Hepatocyte (in vitro differentiated cells): ENCODE measurements around the gene FAM221B. TPM values are rescaled to one million over a fixed set of nuclear protein-coding genes. Genes with fewer than 3 reads are reported as not detected.

Source experiments
- DNase-seq: peaks from one replicate; pipeline ENCODE4 v3.0.0-alpha.2; 2016; ENCODE audit warnings: low spot score
- H2AFZ ChIP-seq: fragments of 200-600 bp; sonication (generic); 2 replicates; pipeline ENCODE4 v1.6.0; 2016; ENCODE audit warnings: antibody characterized with exemption, mild to moderate bottlenecking
- H3K27ac ChIP-seq: fragments of 200-600 bp; sonication (generic); 2 replicates; pipeline ENCODE4 v1.5.1; 2016; ENCODE audit warnings: mild to moderate bottlenecking
- H3K27me3 ChIP-seq: fragments of 200-600 bp; sonication (generic); 2 replicates; pipeline ENCODE4 v1.6.1; 2016
- H3K36me3 ChIP-seq: fragments of 200-600 bp; sonication (generic); replicated peaks from 2 replicates; pipeline ENCODE4 v1.5.1; 2016; ENCODE audit warnings: low read depth; ENCODE audit not compliant: insufficient read depth
- H3K4me1 ChIP-seq: fragments of 200-600 bp; sonication (generic); 2 replicates; pipeline ENCODE4 v1.5.1; 2016; ENCODE audit warnings: mild to moderate bottlenecking, moderate library complexity; ENCODE audit not compliant: insufficient read depth
- H3K4me2 ChIP-seq: fragments of 200-600 bp; sonication (generic); 2 replicates; pipeline ENCODE4 v1.6.0; 2016
- H3K4me3 ChIP-seq: fragments of 200-600 bp; sonication (generic); 2 replicates; pipeline ENCODE4 v1.5.1; 2016; ENCODE audit warnings: mild to moderate bottlenecking
- H3K79me2 ChIP-seq: fragments of 200-600 bp; sonication (generic); 2 replicates; pipeline ENCODE4 v1.6.0; 2017; ENCODE audit warnings: mild to moderate bottlenecking
- H3K9me2 ChIP-seq: fragments of 200-600 bp; sonication (generic); replicated peaks from 2 replicates; pipeline ENCODE4 v1.6.0; 2017; ENCODE audit warnings: mild to moderate bottlenecking; ENCODE audit not compliant: insufficient read depth
- H3K9me3 ChIP-seq: fragments of 200-600 bp; sonication (generic); 2 replicates; pipeline ENCODE4 v1.5.1; 2016; ENCODE audit warnings: low read depth, mild to moderate bottlenecking
- H4K20me1 ChIP-seq: fragments of 200-600 bp; sonication (generic); 2 replicates; pipeline ENCODE4 v1.6.0; 2016; ENCODE audit warnings: mild to moderate bottlenecking; ENCODE audit not compliant: insufficient read depth, poor library complexity, severe bottlenecking
- CTCF ChIP-seq: fragments of 200-600 bp; sonication (generic); IDR thresholded peaks from 2 replicates; pipeline ENCODE4 v1.5.1; 2016; ENCODE audit warnings: antibody characterized with exemption, mild to moderate bottlenecking; ENCODE audit not compliant: poor library complexity
- EZH2 ChIP-seq: fragments of 200-600 bp; sonication (generic); IDR thresholded peaks from 2 replicates; pipeline ENCODE4 v1.6.1; 2016; ENCODE audit warnings: antibody characterized with exemption, mild to moderate bottlenecking, borderline replicate concordance
- EZH2phosphoT487 ChIP-seq: fragments of 200-600 bp; sonication (generic); IDR thresholded peaks from one replicate; pipeline ENCODE4 v1.6.1; 2018; ENCODE audit warnings: antibody characterized with exemption, mild to moderate bottlenecking, low read depth, moderate library complexity; ENCODE audit not compliant: unreplicated experiment, severe bottlenecking
- WGBS: methylation state at CpG from one replicate; pipeline ENCODE4 v1.1.6; 2016; ENCODE audit warnings: low lambda C conversion rate; ENCODE audit errors: missing lambda C conversion rate; 5-methylcytosine and 5-hydroxymethylcytosine counted together
- polyA plus RNA-seq: library from polyadenylated mRNA; unstranded; fragments of >200 nt; fragmentation: Nextera tagmentation; extraction: Ambion mirVana; gene quantifications from 2 replicates; pipeline ENCODE4 v1.2.1, GENCODE V29; 2016
- small RNA-seq: library from RNA; depleted of rRNA; stranded (forward); fragments of <200 nt; gene quantifications from one replicate; pipeline ENCODE3, GENCODE V24; 2014
- total RNA-seq: library from RNA; depleted of rRNA; stranded (reverse); fragments of >200 nt; gene quantifications from 2 replicates; pipeline ENCODE4 v1.2.3, GENCODE V29; 2014

Gene FAM221B
- total and polyA plus RNA-seq, 2 experiments from 2014 or later, result not detected

- Histone ChIP-seq H3K9me3 (no peaks in the 10 kb centered on the region), H2AFZ (no peak overlapping the region), H3K4me1 (peaks cover 11% of the 10 kb centered on the region), H3K79me2 (peaks cover 23% of the 10 kb centered on the region), H3K4me2 (no peak overlapping the region), H3K36me3 (no peaks in the 10 kb centered on the region), H3K4me3 (no peak overlapping the region), H4K20me1 (no peaks in the 10 kb centered on the region), H3K9me2 (no peaks in the 10 kb centered on the region), H3K27me3 (no peaks in the 10 kb centered on the region), H3K27ac (no peak overlapping the region)
- TF ChIP-seq EZH2phosphoT487 (no peak), EZH2 (no peak), CTCF (no peak)
- WGBS, result 89% methylated on average over 1 of the region's 1 CpG
- no peak for DNase-seq
Observed at GRCh38 chr9:35769763-35770162, 58.8 kb downstream of the FAM221B start.

GRCh38 chr9:35767458-35767857, 61.1 kb downstream of the FAM221B start:
- no peaks in the 10 kb centered on the region for H3K9me3 ChIP-seq
- no peak overlapping the region for H2AFZ ChIP-seq
- H4K20me1 ChIP-seq, result no peaks in the 10 kb centered on the region
- H3K36me3 ChIP-seq, result no peaks in the 10 kb centered on the region
- H3K79me2 ChIP-seq, result peaks cover 27% of the 10 kb centered on the region
- no peak overlapping the region for H3K4me2 ChIP-seq
- H3K27me3 ChIP-seq, result no peaks in the 10 kb centered on the region
- no peak overlapping the region for H3K4me3 ChIP-seq
- H3K9me2 ChIP-seq, result no peaks in the 10 kb centered on the region
- no peak for DNase-seq
- H3K4me1 ChIP-seq, result peaks cover 11% of the 10 kb centered on the region
- WGBS, result 100% methylated on average over 1 of the region's 1 CpG
- TF ChIP-seq EZH2 (no peak), EZH2phosphoT487 (no peak), CTCF (no peak)
- no peak overlapping the region for H3K27ac ChIP-seq

- H2AFZ ChIP-seq, result no peak overlapping the region
- 87% methylated on average over 2 of the region's 2 CpGs for WGBS
- no peak overlapping the region for H3K4me2 ChIP-seq
- no peak overlapping the region for H3K4me3 ChIP-seq
- DNase-seq, result no peak
- no peaks in the 10 kb centered on the region for H4K20me1 ChIP-seq
- H3K36me3 ChIP-seq, result no peaks in the 10 kb centered on the region
- H3K9me3 ChIP-seq, result no peaks in the 10 kb centered on the region
- no peak overlapping the region for H3K27ac ChIP-seq
- H3K27me3 ChIP-seq, result no peaks in the 10 kb centered on the region
- TF ChIP-seq EZH2 (no peak), EZH2phosphoT487 (no peak), CTCF (no peak)
- H3K9me2 ChIP-seq, result no peaks in the 10 kb centered on the region
- peaks cover 32% of the 10 kb centered on the region for H3K79me2 ChIP-seq
- H3K4me1 ChIP-seq, result peaks cover 11% of the 10 kb centered on the region
Observed at GRCh38 chr9:35766997-35767396, 61.5 kb downstream of the FAM221B start.

Small RNA genes lying within 50 kb of the gene (small RNA-seq; reads per million reads assigned to genes)
- gene HINT2, result not detected

Other genes starting within 250 kb of the FAM221B start
- gene TESK1, start 223.5 kb downstream of the FAM221B start, total RNA-seq, result 17.4 and 20.1 TPM in 2 replicates
- 27.2 and 30.3 TPM in 2 replicates for gene TESK1, start 223.5 kb downstream of the FAM221B start, polyA plus RNA-seq
- gene CD72, start 210.3 kb downstream of the FAM221B start, total RNA-seq, result 1.9 and 2.0 TPM in 2 replicates
- gene CD72, start 210.3 kb downstream of the FAM221B start, polyA plus RNA-seq, result 1.1 and 1.3 TPM in 2 replicates
- gene SIT1, start 177.8 kb downstream of the FAM221B start, total RNA-seq, result not detected in 2 replicates
- not detected in 2 replicates for gene SIT1, start 177.8 kb downstream of the FAM221B start, polyA plus RNA-seq
- 1,377 and 3,174 TPM in 2 replicates for gene RMRP, start 170.7 kb downstream of the FAM221B start, total RNA-seq
- gene RMRP, start 170.7 kb downstream of the FAM221B start, polyA plus RNA-seq, result not detected in 2 replicates
- 12.1 and 13.8 TPM in 2 replicates for gene CCDC107, start 170.4 kb downstream of the FAM221B start, total RNA-seq
- 39.5 and 42.2 TPM in 2 replicates for gene CCDC107, start 170.4 kb downstream of the FAM221B start, polyA plus RNA-seq
- gene ARHGEF39, start 163.5 kb downstream of the FAM221B start, total RNA-seq, result 1.8 and 9.4 TPM in 2 replicates
- 5.2 and 5.6 TPM in 2 replicates for gene ARHGEF39, start 163.5 kb downstream of the FAM221B start, polyA plus RNA-seq
- 0.27 TPM in 1 of 2 replicates, not detected in the other for gene CA9, start 154.8 kb downstream of the FAM221B start, total RNA-seq
- gene CA9, start 154.8 kb downstream of the FAM221B start, polyA plus RNA-seq, result 2.1 and 2.4 TPM in 2 replicates
- 98.7 and 106 TPM in 2 replicates for gene TPM2, start 138.8 kb downstream of the FAM221B start, total RNA-seq
- gene TPM2, start 138.8 kb downstream of the FAM221B start, polyA plus RNA-seq, result 166 and 203 TPM in 2 replicates
- 100 and 113 TPM in 2 replicates for gene TLN1, start 96.5 kb downstream of the FAM221B start, total RNA-seq
- gene TLN1, start 96.5 kb downstream of the FAM221B start, polyA plus RNA-seq, result 70.5 and 73.4 TPM in 2 replicates
- gene CREB3, start 96.1 kb downstream of the FAM221B start, total RNA-seq, result 54.6 and 69.6 TPM in 2 replicates
- 79.8 and 79.9 TPM in 2 replicates for gene CREB3, start 96.1 kb downstream of the FAM221B start, polyA plus RNA-seq
- gene GBA2, start 79.5 kb downstream of the FAM221B start, total RNA-seq, result 58.5 and 60.5 TPM in 2 replicates
- 77.5 and 80.2 TPM in 2 replicates for gene GBA2, start 79.5 kb downstream of the FAM221B start, polyA plus RNA-seq
- 17.1 and 19.3 TPM in 2 replicates for gene RGP1, start 79.4 kb downstream of the FAM221B start, total RNA-seq
- gene RGP1, start 79.4 kb downstream of the FAM221B start, polyA plus RNA-seq, result 11.2 and 11.4 TPM in 2 replicates
- not detected in 2 replicates for gene MSMP, start 74.5 kb downstream of the FAM221B start, total RNA-seq
- not detected in 2 replicates for gene MSMP, start 74.5 kb downstream of the FAM221B start, polyA plus RNA-seq
- 12.8 and 13.9 TPM in 2 replicates for gene NPR2, start 37.1 kb downstream of the FAM221B start, total RNA-seq
- 12.2 and 14.4 TPM in 2 replicates for gene NPR2, start 37.1 kb downstream of the FAM221B start, polyA plus RNA-seq
- gene SPAG8, start 16.5 kb downstream of the FAM221B start, total RNA-seq, result 0.10 and 1.4 TPM in 2 replicates
- 0.55 and 0.63 TPM in 2 replicates for gene SPAG8, start 16.5 kb downstream of the FAM221B start, polyA plus RNA-seq
- 31.9 and 45.7 TPM in 2 replicates for gene HINT2, start 13.7 kb downstream of the FAM221B start, total RNA-seq
- gene HINT2, start 13.7 kb downstream of the FAM221B start, polyA plus RNA-seq, result 81.4 and 87.3 TPM in 2 replicates
- gene TMEM8B, start 496 bp upstream of the FAM221B start, total RNA-seq, result 7.5 and 12.3 TPM in 2 replicates
- 13.4 and 14.6 TPM in 2 replicates for gene TMEM8B, start 496 bp upstream of the FAM221B start, polyA plus RNA-seq
- not detected in 2 replicates for gene OR13J1, start 41.7 kb upstream of the FAM221B start, total RNA-seq
- gene OR13J1, start 41.7 kb upstream of the FAM221B start, polyA plus RNA-seq, result not detected in 2 replicates
- 0.24 and 0.90 TPM in 2 replicates for gene HRCT1, start 77.5 kb upstream of the FAM221B start, total RNA-seq
- 0.72 and 1.8 TPM in 2 replicates for gene HRCT1, start 77.5 kb upstream of the FAM221B start, polyA plus RNA-seq
- gene SPAAR, start 80.8 kb upstream of the FAM221B start, total RNA-seq, result not detected in 2 replicates
- gene SPAAR, start 80.8 kb upstream of the FAM221B start, polyA plus RNA-seq, result 0.52 TPM in 1 of 2 replicates, not detected in the other
- 0.27 TPM in 1 of 2 replicates, not detected in the other for gene OR2S2, start 129.4 kb upstream of the FAM221B start, total RNA-seq
- not detected in 2 replicates for gene OR2S2, start 129.4 kb upstream of the FAM221B start, polyA plus RNA-seq
- 11.2 and 15.3 TPM in 2 replicates for gene RECK, start 208.2 kb upstream of the FAM221B start, total RNA-seq
- gene RECK, start 208.2 kb upstream of the FAM221B start, polyA plus RNA-seq, result 13.5 and 13.7 TPM in 2 replicates